H1 (cell line): ENCODE data around the gene ZNF189.

Experiments used
- YY1 ChIP-seq: IDR thresholded peaks from 2 replicates; pipeline ENCODE4 v1.6.1; 2011; ENCODE audit warnings: low read depth, mild to moderate bottlenecking, low read length
- TF ChIP-seq, protein P1 (sequence below), 3 experiments: IDR thresholded peaks; 1 replicate in 2 of 3; 2 replicates in 1 of 3; pipeline versions ENCODE4 v1.5.1 to v1.6.1; 2011; ENCODE audit warnings: low read length in 3 of 3, mild to moderate bottlenecking in 3 of 3, inconsistent platforms in 2 of 3, low read depth in 1 of 3, moderate library complexity in 1 of 3; ENCODE audit not compliant: insufficient read depth in 1 of 3; ENCODE audit errors: control extremely low read depth in 1 of 3

DNA sequence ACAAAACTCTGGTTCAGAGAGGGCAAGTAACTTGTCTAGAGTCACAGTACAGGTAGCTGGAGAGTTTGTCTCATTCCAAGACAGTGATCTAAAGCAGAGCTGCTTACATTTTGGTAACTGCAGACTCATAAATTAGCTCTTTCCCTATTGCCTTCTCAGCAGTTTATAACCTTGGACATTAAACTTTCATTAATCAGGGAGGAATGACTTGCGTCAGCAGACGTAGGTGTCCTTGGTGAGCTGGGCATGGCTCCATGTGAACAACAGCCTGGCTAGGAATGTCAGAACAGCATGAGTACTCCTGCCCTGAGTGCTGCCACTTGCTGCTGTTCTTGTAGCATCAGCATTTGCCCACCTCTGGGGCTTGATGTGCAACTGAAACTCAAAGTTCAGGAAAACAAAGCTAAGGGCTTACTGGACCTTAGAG is 39.2 kb downstream of the ZNF189 start:
- no peak for TF ChIP-seq YY1
- TF ChIP-seq, protein P1, sequence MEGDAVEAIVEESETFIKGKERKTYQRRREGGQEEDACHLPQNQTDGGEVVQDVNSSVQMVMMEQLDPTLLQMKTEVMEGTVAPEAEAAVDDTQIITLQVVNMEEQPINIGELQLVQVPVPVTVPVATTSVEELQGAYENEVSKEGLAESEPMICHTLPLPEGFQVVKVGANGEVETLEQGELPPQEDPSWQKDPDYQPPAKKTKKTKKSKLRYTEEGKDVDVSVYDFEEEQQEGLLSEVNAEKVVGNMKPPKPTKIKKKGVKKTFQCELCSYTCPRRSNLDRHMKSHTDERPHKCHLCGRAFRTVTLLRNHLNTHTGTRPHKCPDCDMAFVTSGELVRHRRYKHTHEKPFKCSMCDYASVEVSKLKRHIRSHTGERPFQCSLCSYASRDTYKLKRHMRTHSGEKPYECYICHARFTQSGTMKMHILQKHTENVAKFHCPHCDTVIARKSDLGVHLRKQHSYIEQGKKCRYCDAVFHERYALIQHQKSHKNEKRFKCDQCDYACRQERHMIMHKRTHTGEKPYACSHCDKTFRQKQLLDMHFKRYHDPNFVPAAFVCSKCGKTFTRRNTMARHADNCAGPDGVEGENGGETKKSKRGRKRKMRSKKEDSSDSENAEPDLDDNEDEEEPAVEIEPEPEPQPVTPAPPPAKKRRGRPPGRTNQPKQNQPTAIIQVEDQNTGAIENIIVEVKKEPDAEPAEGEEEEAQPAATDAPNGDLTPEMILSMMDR (IDR thresholded peaks at IDR 0.05; ENCODE audit: control extremely low read depth in 1 of 3, insufficient read depth in 1 of 3, low read depth in 1 of 3, low read length in 3 of 3), result no peak
